ENCODE results near the gene PALLD.

DNA sequence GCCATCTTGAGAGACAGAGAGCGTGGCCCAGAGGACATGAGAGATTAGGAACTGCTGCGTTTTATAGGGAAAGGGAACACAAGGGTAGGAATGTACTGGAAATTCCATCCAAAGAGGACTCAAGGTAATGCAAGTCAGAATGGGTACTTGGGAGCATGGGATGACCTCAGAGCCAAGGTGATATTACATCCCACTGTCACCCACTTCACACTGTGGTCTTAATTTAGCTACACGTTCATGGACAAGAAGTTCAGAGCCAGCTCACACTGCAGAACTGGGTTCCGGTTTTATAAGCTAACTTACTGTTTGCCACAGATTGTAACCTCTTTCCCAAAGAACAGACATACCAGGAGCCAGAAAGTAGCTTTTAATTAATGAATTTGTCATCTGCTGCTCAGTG, 268.5 kb downstream of the PALLD start:
- TF ChIP-seq CTCF (IDR thresholded peaks at IDR 0.05; ENCODE audit: control extremely low read depth in 1 of 3, insufficient read depth in 1 of 3, low read depth in 1 of 3, low read length in 3 of 3) (no peak), HDAC2 (IDR thresholded peaks at IDR 0.05; ENCODE audit: borderline replicate concordance in 1 of 2, low read depth in 2 of 2, low read length in 2 of 2) (no peak), HDAC6 (IDR thresholded peaks at IDR 0.05; ENCODE audit: low read depth, low read length) (no peak), ATF2 (IDR thresholded peaks at IDR 0.05; ENCODE audit: low read length) (no peak), EP300 (IDR thresholded peaks at IDR 0.05; ENCODE audit: borderline replicate concordance in 1 of 2, low read depth in 2 of 2, low read length in 2 of 2) (no peak), TAF1 (IDR thresholded peaks at IDR 0.05; ENCODE audit: low read depth, low read length) (no peak), EZH2 (IDR thresholded peaks at IDR 0.05; ENCODE audit: low read depth, low read length, severe bottlenecking) (no peak), JUND (IDR thresholded peaks at IDR 0.05; ENCODE audit: low read length) (no peak)

Measured in H1 (cell line).